ENCODE data around the gene IMP4.
A peak's percentile ranks its signal among the peaks of the same experiment; 100 is the strongest.

- TF ChIP-seq CTCF (conservative IDR thresholded peaks at IDR 0.05) = peak; percentile 47
- peak; percentile 93 for TF ChIP-seq ZFX (IDR thresholded peaks at IDR 0.05)
These were observed at the start of gene IMP4 for GRCh38 chr2:130342533-130343275.

Measured in C4-2B (cell line).